SK-N-SH treated with all-trans-retinoic acid at 6 μM for 48 hours (cell line): ENCODE measurements around the gene MTUS2.

Experiments used
- ATAC-seq: fragments of 200-7000 bp; cut with Tn5 transposase; 3 replicates; pipeline ENCODE4 v1.9.1; 2020; ENCODE audit warnings: mild to moderate bottlenecking, moderate library complexity
- ARNTL ChIP-seq: fragments of 450-650 bp; formaldehyde crosslinking; IDR thresholded peaks from 2 replicates; pipeline ENCODE4 v1.5.0; 2020; ENCODE audit warnings: low read depth, mild to moderate bottlenecking, moderate library complexity, borderline replicate concordance
- BACH2 ChIP-seq: fragments of 250-450 bp; sonication (Bioruptor Pico); IDR thresholded peaks from 2 replicates; pipeline ENCODE4 v1.9.0; 2021; ENCODE audit warnings: mild to moderate bottlenecking, borderline replicate concordance
- CSDC2 ChIP-seq: fragments of 250-450 bp; sonication (Bioruptor Pico); IDR thresholded peaks from 2 replicates; pipeline ENCODE4 v1.5.0; 2020; ENCODE audit warnings: mild to moderate bottlenecking, moderate library complexity
- ESRRG ChIP-seq: fragments of 250-450 bp; sonication (Bioruptor Pico); IDR thresholded peaks from 2 replicates; pipeline ENCODE4 v1.6.1; 2021; ENCODE audit warnings: mild to moderate bottlenecking
- GLIS3 ChIP-seq: fragments of 250-450 bp; sonication (Bioruptor Pico); IDR thresholded peaks from 2 replicates; pipeline ENCODE4 v1.5.0; 2020; ENCODE audit warnings: mild to moderate bottlenecking, moderate library complexity
- ISL1 ChIP-seq: fragments of 250-450 bp; sonication (Bioruptor Pico); IDR thresholded peaks from 2 replicates; pipeline ENCODE4 v2.1.2; 2022; ENCODE audit warnings: mild to moderate bottlenecking, moderate library complexity
- POU6F1 ChIP-seq: fragments of 250-450 bp; sonication (Bioruptor Pico); IDR thresholded peaks from 2 replicates; pipeline ENCODE4 v1.8.0; 2021; ENCODE audit warnings: low read depth, mild to moderate bottlenecking, moderate library complexity, borderline replicate concordance
- PPARA ChIP-seq: fragments of 250-450 bp; sonication (Bioruptor Pico); IDR thresholded peaks from 2 replicates; pipeline ENCODE4 v1.5.0; 2020; ENCODE audit warnings: mild to moderate bottlenecking, borderline replicate concordance
- RARB ChIP-seq: fragments of 250-450 bp; sonication (Bioruptor Pico); IDR thresholded peaks from 2 replicates; pipeline ENCODE4 v1.8.0; 2021; ENCODE audit warnings: mild to moderate bottlenecking, moderate library complexity
- SNAI2 ChIP-seq: fragments of 250-450 bp; sonication (Bioruptor Pico); IDR thresholded peaks from 2 replicates; pipeline ENCODE4 v1.5.0; 2020; ENCODE audit warnings: mild to moderate bottlenecking, moderate library complexity
- TCF4 ChIP-seq: fragments of 250-450 bp; sonication (Bioruptor Pico); IDR thresholded peaks from 2 replicates; pipeline ENCODE4 v1.8.0; 2021; ENCODE audit warnings: mild to moderate bottlenecking, moderate library complexity, borderline replicate concordance
- TOX ChIP-seq: fragments of 250-450 bp; sonication (Bioruptor Pico); IDR thresholded peaks from 2 replicates; pipeline ENCODE4 v1.8.0; 2021; ENCODE audit warnings: mild to moderate bottlenecking, moderate library complexity, borderline replicate concordance
- ZC3H10 ChIP-seq: fragments of 250-450 bp; sonication (Bioruptor Pico); IDR thresholded peaks from 2 replicates; pipeline ENCODE4 v1.5.1; 2021; ENCODE audit warnings: mild to moderate bottlenecking, moderate library complexity
- ZFP3 ChIP-seq: fragments of 250-450 bp; sonication (Bioruptor Pico); IDR thresholded peaks from 2 replicates; pipeline ENCODE4 v1.5.0; 2020; ENCODE audit warnings: mild to moderate bottlenecking, moderate library complexity
- ZFP30 ChIP-seq: fragments of 450-650 bp; formaldehyde crosslinking; IDR thresholded peaks from 2 replicates; pipeline ENCODE4 v1.5.0; 2022; ENCODE audit warnings: mild to moderate bottlenecking, moderate library complexity
- ZNF565 ChIP-seq: fragments of 450-650 bp; formaldehyde crosslinking; conservative IDR thresholded peaks from 2 replicates; pipeline ENCODE4 v1.5.0; 2020; ENCODE audit warnings: low read depth, mild to moderate bottlenecking, moderate library complexity
- ZNF70 ChIP-seq: fragments of 450-650 bp; formaldehyde crosslinking; IDR thresholded peaks from 2 replicates; pipeline ENCODE4 v1.5.0; 2020; ENCODE audit warnings: mild to moderate bottlenecking, moderate library complexity
- ZNF8 ChIP-seq: fragments of 450-650 bp; formaldehyde crosslinking; IDR thresholded peaks from 2 replicates; pipeline ENCODE4 v1.5.0; 2020; ENCODE audit warnings: mild to moderate bottlenecking, moderate library complexity
- TF ChIP-seq, protein P1 (sequence below): fragments of 250-450 bp; sonication (Bioruptor Pico); IDR thresholded peaks from 2 replicates; pipeline ENCODE4 v1.5.1; 2020; ENCODE audit warnings: low read depth, mild to moderate bottlenecking, moderate library complexity
- TF ChIP-seq, protein P2 (sequence below): fragments of 250-450 bp; sonication (Bioruptor Pico); IDR thresholded peaks from 2 replicates; pipeline ENCODE4 v1.5.0; 2020; ENCODE audit warnings: mild to moderate bottlenecking, moderate library complexity
- TF ChIP-seq, protein P3 (sequence below): fragments of 250-450 bp; sonication (Bioruptor Pico); IDR thresholded peaks from 2 replicates; pipeline ENCODE4 v1.5.1; 2021; ENCODE audit warnings: mild to moderate bottlenecking, moderate library complexity

MTUS2 gene

GRCh38 chr13:29513002-29513980 lies 693.2 kb downstream of the MTUS2 start:
- ATAC-seq = peak; percentile 41
- TF ChIP-seq, protein P1, sequence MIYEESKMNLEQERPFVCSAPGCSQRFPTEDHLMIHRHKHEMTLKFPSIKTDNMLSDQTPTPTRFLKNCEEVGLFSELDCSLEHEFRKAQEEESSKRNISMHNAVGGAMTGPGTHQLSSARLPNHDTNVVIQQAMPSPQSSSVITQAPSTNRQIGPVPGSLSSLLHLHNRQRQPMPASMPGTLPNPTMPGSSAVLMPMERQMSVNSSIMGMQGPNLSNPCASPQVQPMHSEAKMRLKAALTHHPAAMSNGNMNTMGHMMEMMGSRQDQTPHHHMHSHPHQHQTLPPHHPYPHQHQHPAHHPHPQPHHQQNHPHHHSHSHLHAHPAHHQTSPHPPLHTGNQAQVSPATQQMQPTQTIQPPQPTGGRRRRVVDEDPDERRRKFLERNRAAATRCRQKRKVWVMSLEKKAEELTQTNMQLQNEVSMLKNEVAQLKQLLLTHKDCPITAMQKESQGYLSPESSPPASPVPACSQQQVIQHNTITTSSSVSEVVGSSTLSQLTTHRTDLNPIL (CRISPR knock-in tag) = no peak
- TF ChIP-seq TOX (no peak), CSDC2 (no peak), ZNF8 (CRISPR knock-in tag) (no peak)

GRCh38 chr13:29513981-29514719 lies 694.0 kb downstream of the MTUS2 start:
- TF ChIP-seq, protein P2, sequence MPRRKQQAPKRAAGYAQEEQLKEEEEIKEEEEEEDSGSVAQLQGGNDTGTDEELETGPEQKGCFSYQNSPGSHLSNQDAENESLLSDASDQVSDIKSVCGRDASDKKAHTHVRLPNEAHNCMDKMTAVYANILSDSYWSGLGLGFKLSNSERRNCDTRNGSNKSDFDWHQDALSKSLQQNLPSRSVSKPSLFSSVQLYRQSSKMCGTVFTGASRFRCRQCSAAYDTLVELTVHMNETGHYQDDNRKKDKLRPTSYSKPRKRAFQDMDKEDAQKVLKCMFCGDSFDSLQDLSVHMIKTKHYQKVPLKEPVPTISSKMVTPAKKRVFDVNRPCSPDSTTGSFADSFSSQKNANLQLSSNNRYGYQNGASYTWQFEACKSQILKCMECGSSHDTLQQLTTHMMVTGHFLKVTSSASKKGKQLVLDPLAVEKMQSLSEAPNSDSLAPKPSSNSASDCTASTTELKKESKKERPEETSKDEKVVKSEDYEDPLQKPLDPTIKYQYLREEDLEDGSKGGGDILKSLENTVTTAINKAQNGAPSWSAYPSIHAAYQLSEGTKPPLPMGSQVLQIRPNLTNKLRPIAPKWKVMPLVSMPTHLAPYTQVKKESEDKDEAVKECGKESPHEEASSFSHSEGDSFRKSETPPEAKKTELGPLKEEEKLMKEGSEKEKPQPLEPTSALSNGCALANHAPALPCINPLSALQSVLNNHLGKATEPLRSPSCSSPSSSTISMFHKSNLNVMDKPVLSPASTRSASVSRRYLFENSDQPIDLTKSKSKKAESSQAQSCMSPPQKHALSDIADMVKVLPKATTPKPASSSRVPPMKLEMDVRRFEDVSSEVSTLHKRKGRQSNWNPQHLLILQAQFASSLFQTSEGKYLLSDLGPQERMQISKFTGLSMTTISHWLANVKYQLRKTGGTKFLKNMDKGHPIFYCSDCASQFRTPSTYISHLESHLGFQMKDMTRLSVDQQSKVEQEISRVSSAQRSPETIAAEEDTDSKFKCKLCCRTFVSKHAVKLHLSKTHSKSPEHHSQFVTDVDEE (CRISPR knock-in tag) = no peak
- no peak for TF ChIP-seq ISL1 (CRISPR knock-in tag)
- TF ChIP-seq GLIS3 = no peak
- TF ChIP-seq SNAI2 (CRISPR knock-in tag) = no peak
- no peak for TF ChIP-seq ARNTL (CRISPR knock-in tag)
- TF ChIP-seq, protein P3, sequence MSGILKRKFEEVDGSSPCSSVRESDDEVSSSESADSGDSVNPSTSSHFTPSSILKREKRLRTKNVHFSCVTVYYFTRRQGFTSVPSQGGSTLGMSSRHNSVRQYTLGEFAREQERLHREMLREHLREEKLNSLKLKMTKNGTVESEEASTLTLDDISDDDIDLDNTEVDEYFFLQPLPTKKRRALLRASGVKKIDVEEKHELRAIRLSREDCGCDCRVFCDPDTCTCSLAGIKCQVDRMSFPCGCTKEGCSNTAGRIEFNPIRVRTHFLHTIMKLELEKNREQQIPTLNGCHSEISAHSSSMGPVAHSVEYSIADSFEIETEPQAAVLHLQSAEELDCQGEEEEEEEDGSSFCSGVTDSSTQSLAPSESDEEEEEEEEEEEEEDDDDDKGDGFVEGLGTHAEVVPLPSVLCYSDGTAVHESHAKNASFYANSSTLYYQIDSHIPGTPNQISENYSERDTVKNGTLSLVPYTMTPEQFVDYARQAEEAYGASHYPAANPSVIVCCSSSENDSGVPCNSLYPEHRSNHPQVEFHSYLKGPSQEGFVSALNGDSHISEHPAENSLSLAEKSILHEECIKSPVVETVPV = no peak
- TF ChIP-seq ZNF70 (CRISPR knock-in tag) = no peak
- TF ChIP-seq PPARA = no peak
- no peak for TF ChIP-seq ESRRG (CRISPR knock-in tag)
- TF ChIP-seq CSDC2 = no peak
- no peak for TF ChIP-seq TOX
- TF ChIP-seq ZFP30 (CRISPR knock-in tag) = no peak
- TF ChIP-seq ZFP3 (CRISPR knock-in tag) = no peak
- TF ChIP-seq BACH2 (CRISPR knock-in tag) = no peak
- TF ChIP-seq TCF4 (CRISPR knock-in tag) = no peak
- no peak for TF ChIP-seq ZNF565 (CRISPR knock-in tag)
- TF ChIP-seq ZC3H10 (CRISPR knock-in tag) = no peak
- TF ChIP-seq ZNF8 (CRISPR knock-in tag) = no peak
- TF ChIP-seq, all 23 proteins: peak for 0

GRCh38 chr13:29514720-29515310 lies 694.7 kb downstream of the MTUS2 start:
- no peak for ATAC-seq
- TF ChIP-seq ISL1 (CRISPR knock-in tag) (no peak), POU6F1 (CRISPR knock-in tag) (no peak), PPARA (no peak), RARB (no peak), TOX (no peak), ZNF70 (CRISPR knock-in tag) (no peak), ZNF565 (CRISPR knock-in tag) (no peak), ZC3H10 (CRISPR knock-in tag) (no peak), ZFP30 (CRISPR knock-in tag) (no peak), ZFP3 (CRISPR knock-in tag) (no peak), ZNF8 (CRISPR knock-in tag) (no peak), GLIS3 (no peak)
- TF ChIP-seq, protein P3 = no peak
- TF ChIP-seq, protein P2 (CRISPR knock-in tag) = no peak
- TF ChIP-seq, protein P1 (CRISPR knock-in tag) = no peak

More at GRCh38 chr13:29513981-29514719, 694.0 kb downstream of the MTUS2 start:
- ATAC-seq = no peak
